Lung (tissue), 12 donors: ENCODE data around the gene TRIM41. TPM values are rescaled to one million over a fixed set of nuclear protein-coding genes. Genes with fewer than 3 reads are reported as not detected.

Experiments
- ATAC-seq: fragments of 200-7000 bp; cut with Tn5 transposase; one replicate; pipeline ENCODE4 v1.9.1; 2020; ENCODE audit warnings: moderate number of reproducible peaks; ENCODE audit not compliant: insufficient read depth, low FRiP score
- DNase-seq, 3 donors: peaks; one replicate each; pipeline ENCODE4 v3.0.0-alpha.2; 2013 to 2017
- H3K27ac ChIP-seq, 2 donors: one replicate each; pipeline ENCODE4 v1.5.1; 2013; ENCODE audit warnings: mild to moderate bottlenecking in 2 of 2, moderate library complexity in 2 of 2, control low read depth in 1 of 2, inconsistent platforms in 1 of 2, low read depth in 1 of 2, low read length in 1 of 2
- H3K27me3 ChIP-seq, 3 donors: one replicate each; pipeline ENCODE4 v1.5.1; 2013; ENCODE audit warnings: low read length in 2 of 3; ENCODE audit not compliant: control insufficient read depth in 3 of 3, insufficient read depth in 3 of 3
- H3K36me3 ChIP-seq, 4 donors: one replicate each; pipeline ENCODE4 v1.5.1; 2013; ENCODE audit warnings: low read length in 4 of 4, mild to moderate bottlenecking in 1 of 4, moderate library complexity in 1 of 4; ENCODE audit not compliant: control insufficient read depth in 4 of 4, insufficient read depth in 4 of 4
- H3K4me1 ChIP-seq, 5 donors: one replicate each; pipeline ENCODE4 v1.5.1; 2013; ENCODE audit warnings: low read length in 5 of 5, mild to moderate bottlenecking in 2 of 5, moderate library complexity in 1 of 5; ENCODE audit not compliant: control insufficient read depth in 5 of 5, insufficient read depth in 5 of 5
- H3K4me3 ChIP-seq: one replicate; pipeline ENCODE4 v1.5.1; 2013; ENCODE audit warnings: mild to moderate bottlenecking, control low read depth, moderate library complexity
- H3K9ac ChIP-seq, 2 donors: one replicate each; pipeline ENCODE4 v1.5.1; 2013; ENCODE audit warnings: low read length in 2 of 2, control low read depth in 1 of 2; ENCODE audit not compliant: insufficient read depth in 1 of 2
- H3K9me3 ChIP-seq, 4 donors: one replicate each; pipeline ENCODE4 v1.5.1; 2013; ENCODE audit warnings: low read length in 3 of 4, mild to moderate bottlenecking in 1 of 4, moderate library complexity in 1 of 4; ENCODE audit not compliant: control insufficient read depth in 4 of 4, insufficient read depth in 3 of 4
- WGBS, 2 donors: extraction: QIAGEN DNeasy Blood & Tissue Kit; methylation state at CpG; one replicate each; pipeline ENCODE4 v1.1.7; 2013; 5-methylcytosine and 5-hydroxymethylcytosine counted together
- polyA plus RNA-seq, 2 donors: library from polyadenylated mRNA; stranded (reverse); fragments of 200-250 nt; gene quantifications; one replicate each; pipeline ENCODE4 v1.2.1, GENCODE V29; 2013
- total RNA-seq, 2 donors: library from RNA; depleted of rRNA in 1 of 2; stranded (reverse); fragments of >200 nt in 1 of 2; gene quantifications; one replicate each; pipeline ENCODE4 v1.2.1, GENCODE V29; 2014 to 2021
- TF ChIP-seq, protein P1 (sequence below): IDR thresholded peaks from 2 replicates; pipeline ENCODE4 v1.5.1; 2012; ENCODE audit warnings: mild to moderate bottlenecking; ENCODE audit errors: control extremely low read depth, extremely low read depth
- donor health status: control.
- donor health status: control.
- donor health status: Bipolar disorder and iron deficiency.
- donor health status: healthy.
- donor health status: DM: yes; HTN: yes; CAD: no.

The TRIM41 gene
- total and polyA plus RNA-seq, 4 donors = 13.1 to 38.6 (median 22.2) TPM

GRCh38 chr5:181198905-181199519, 24.1 kb upstream of the TRIM41 start:
- H3K9ac ChIP-seq = no peak overlapping the region
- DNase-seq (no peak), ATAC-seq (no peak)
- H3K9me3 ChIP-seq = no peaks in the 10 kb centered on the region
- H3K27me3 ChIP-seq = peaks cover 0 to 31% (median 25%) of the 10 kb centered on the region in 3 donors
- no peaks in the 10 kb centered on the region for H3K36me3 ChIP-seq
- H3K4me1 ChIP-seq = peaks cover 0 to 12% (median 0%) of the 10 kb centered on the region in 5 donors
- TF ChIP-seq, protein P1, sequence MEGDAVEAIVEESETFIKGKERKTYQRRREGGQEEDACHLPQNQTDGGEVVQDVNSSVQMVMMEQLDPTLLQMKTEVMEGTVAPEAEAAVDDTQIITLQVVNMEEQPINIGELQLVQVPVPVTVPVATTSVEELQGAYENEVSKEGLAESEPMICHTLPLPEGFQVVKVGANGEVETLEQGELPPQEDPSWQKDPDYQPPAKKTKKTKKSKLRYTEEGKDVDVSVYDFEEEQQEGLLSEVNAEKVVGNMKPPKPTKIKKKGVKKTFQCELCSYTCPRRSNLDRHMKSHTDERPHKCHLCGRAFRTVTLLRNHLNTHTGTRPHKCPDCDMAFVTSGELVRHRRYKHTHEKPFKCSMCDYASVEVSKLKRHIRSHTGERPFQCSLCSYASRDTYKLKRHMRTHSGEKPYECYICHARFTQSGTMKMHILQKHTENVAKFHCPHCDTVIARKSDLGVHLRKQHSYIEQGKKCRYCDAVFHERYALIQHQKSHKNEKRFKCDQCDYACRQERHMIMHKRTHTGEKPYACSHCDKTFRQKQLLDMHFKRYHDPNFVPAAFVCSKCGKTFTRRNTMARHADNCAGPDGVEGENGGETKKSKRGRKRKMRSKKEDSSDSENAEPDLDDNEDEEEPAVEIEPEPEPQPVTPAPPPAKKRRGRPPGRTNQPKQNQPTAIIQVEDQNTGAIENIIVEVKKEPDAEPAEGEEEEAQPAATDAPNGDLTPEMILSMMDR = no peak
- WGBS, 2 donors = 64 to 68% methylated on average over 9 of the region's 9 CpGs
- H3K27ac ChIP-seq = no peak overlapping the region
- no peak overlapping the region for H3K4me3 ChIP-seq

- no peak overlapping the region for H3K9ac ChIP-seq
- WGBS, 2 donors = 73 to 76% methylated on average over 12 of the region's 12 CpGs
- ATAC-seq = no peak
Measured at GRCh38 chr5:181199881-181200638, 23.0 kb upstream of the TRIM41 start.

GRCh38 chr5:181200816-181201215, 22.3 kb upstream of the TRIM41 start:
- Histone ChIP-seq H3K27me3 (peaks cover 0 to 39% (median 29%) of the 10 kb centered on the region in 3 donors), H3K9ac (no peak overlapping the region), H3K4me3 (no peak overlapping the region), H3K36me3 (no peaks in the 10 kb centered on the region), H3K27ac (no peak overlapping the region), H3K4me1 (peaks cover 0 to 14% (median 2%) of the 10 kb centered on the region in 5 donors), H3K9me3 (no peaks in the 10 kb centered on the region)
- TF ChIP-seq, protein P1 = no peak
- DNase-seq (no peak), ATAC-seq (no peak)
- 53 to 70% methylated on average over 4 of the region's 4 CpGs for WGBS, 2 donors

More at GRCh38 chr5:181199881-181200638, 23.0 kb upstream of the TRIM41 start:
- no peaks in the 10 kb centered on the region for H3K36me3 ChIP-seq
- H3K4me3 ChIP-seq = no peak overlapping the region
- no peak overlapping the region for H3K27ac ChIP-seq
- peaks cover 0 to 10% (median under 1%) of the 10 kb centered on the region in 5 donors for H3K4me1 ChIP-seq
- H3K9me3 ChIP-seq = no peaks in the 10 kb centered on the region
- peaks cover 0 to 34% (median 25%) of the 10 kb centered on the region in 3 donors for H3K27me3 ChIP-seq
- DNase-seq = no peak
- TF ChIP-seq, protein P1 = no peak
